ENCODE results near the gene APOO.
"Not testable (repeated sequence)": the region's sequence is repeated elsewhere in the genome, so short reads cannot be mapped to it uniquely, and the experiment has no call there.

The APOO gene

GRCh38 chrX:23904096-23904495 lies 3.6 kb downstream of the APOO start:
- Histone ChIP-seq H3K9ac (ENCODE audit: low read length) (no peak overlapping the region), H3K9me3 (ENCODE audit: control insufficient read depth, insufficient read depth, low read depth, low read length) (no peaks in the 10 kb centered on the region), H3K4me1 (ENCODE audit: control insufficient read depth, insufficient read depth, low read length) (peaks cover 47% of the 10 kb centered on the region), H3K4me3 (ENCODE audit: low read depth, low read length) (no peak overlapping the region), H3K27ac (ENCODE audit: low read depth, low read length) (no peak overlapping the region), H3K27me3 (ENCODE audit: control insufficient read depth, insufficient read depth, low read length) (no peaks in the 10 kb centered on the region), H3K36me3 (ENCODE audit: control insufficient read depth, insufficient read depth, low read length) (no peaks in the 10 kb centered on the region)

DNA sequence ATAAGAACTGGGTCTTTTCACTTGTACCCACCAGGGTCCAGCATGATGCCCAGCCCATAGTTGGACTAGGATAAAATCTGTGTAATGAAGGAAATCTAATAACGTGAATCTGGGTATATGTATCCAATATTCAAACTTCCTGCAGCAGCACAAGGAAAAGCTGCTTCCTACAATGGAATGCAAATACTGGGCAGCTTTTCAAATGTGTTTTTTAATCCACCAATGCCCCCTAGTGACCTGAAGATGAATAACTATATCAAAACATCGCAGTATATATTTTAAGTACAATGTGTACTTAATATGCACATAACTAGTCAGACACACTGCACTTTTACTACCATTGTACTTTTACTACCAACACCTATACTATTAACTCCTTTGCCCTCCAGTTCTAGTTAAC lies 5.3 kb downstream of the APOO start:
- no peak overlapping the region for H3K9ac ChIP-seq (ENCODE audit: low read length)
- no peak overlapping the region for H3K4me3 ChIP-seq (ENCODE audit: low read depth, low read length)
- H3K27me3 ChIP-seq (ENCODE audit: control insufficient read depth, insufficient read depth, low read length) = no peaks in the 10 kb centered on the region
- peaks cover 45% of the 10 kb centered on the region for H3K4me1 ChIP-seq (ENCODE audit: control insufficient read depth, insufficient read depth, low read length)
- H3K27ac ChIP-seq (ENCODE audit: low read depth, low read length) = no peak overlapping the region
- no peaks in the 10 kb centered on the region for H3K36me3 ChIP-seq (ENCODE audit: control insufficient read depth, insufficient read depth, low read length)
- no peaks in the 10 kb centered on the region for H3K9me3 ChIP-seq (ENCODE audit: control insufficient read depth, insufficient read depth, low read depth, low read length)

DNA sequence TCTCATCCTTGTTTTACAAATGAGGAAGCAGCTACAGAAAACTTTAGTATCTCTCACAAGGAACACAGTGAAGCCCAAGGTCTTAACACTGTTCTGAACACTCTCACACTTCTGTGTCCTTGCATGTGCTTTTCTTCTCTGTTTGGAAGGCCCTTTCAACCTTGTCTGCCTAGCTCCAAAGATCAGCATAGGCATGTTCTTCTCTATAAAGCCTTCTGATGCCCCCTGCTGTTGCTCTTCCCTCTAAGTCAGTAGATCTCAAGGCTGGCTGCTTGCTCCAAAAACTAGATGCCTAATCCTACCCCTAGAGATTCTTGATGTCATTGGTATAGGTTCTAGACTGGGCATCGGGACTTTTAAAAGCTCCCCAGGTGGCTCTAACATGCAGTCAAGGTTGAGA lies 5.9 kb downstream of the APOO start:
- Histone ChIP-seq H3K4me3 (ENCODE audit: low read depth, low read length) (no peak overlapping the region), H3K4me1 (ENCODE audit: control insufficient read depth, insufficient read depth, low read length) (peaks cover 45% of the 10 kb centered on the region), H3K9ac (ENCODE audit: low read length) (no peak overlapping the region), H3K27me3 (ENCODE audit: control insufficient read depth, insufficient read depth, low read length) (no peaks in the 10 kb centered on the region), H3K36me3 (ENCODE audit: control insufficient read depth, insufficient read depth, low read length) (no peaks in the 10 kb centered on the region), H3K9me3 (ENCODE audit: control insufficient read depth, insufficient read depth, low read depth, low read length) (no peaks in the 10 kb centered on the region), H3K27ac (ENCODE audit: low read depth, low read length) (no peak overlapping the region)

- no peak overlapping the region for H3K9ac ChIP-seq (ENCODE audit: low read length)
- no peak overlapping the region for H3K4me3 ChIP-seq (ENCODE audit: low read depth, low read length)
- no peaks in the 10 kb centered on the region for H3K9me3 ChIP-seq (ENCODE audit: control insufficient read depth, insufficient read depth, low read depth, low read length)
- H3K27me3 ChIP-seq (ENCODE audit: control insufficient read depth, insufficient read depth, low read length) = no peaks in the 10 kb centered on the region
- peaks cover 38% of the 10 kb centered on the region for H3K4me1 ChIP-seq (ENCODE audit: control insufficient read depth, insufficient read depth, low read length)
- no peak overlapping the region for H3K27ac ChIP-seq (ENCODE audit: low read depth, low read length)
- no peaks in the 10 kb centered on the region for H3K36me3 ChIP-seq (ENCODE audit: control insufficient read depth, insufficient read depth, low read length)
Observed at GRCh38 chrX:23901060-23901459, 6.7 kb downstream of the APOO start.

GRCh38 chrX:23900220-23900797 lies 7.4 kb downstream of the APOO start:
- Histone ChIP-seq H3K4me1 (ENCODE audit: control insufficient read depth, insufficient read depth, low read length) (peaks cover 35% of the 10 kb centered on the region), H3K27me3 (ENCODE audit: control insufficient read depth, insufficient read depth, low read length) (no peaks in the 10 kb centered on the region), H3K27ac (ENCODE audit: low read depth, low read length) (no peak overlapping the region), H3K36me3 (ENCODE audit: control insufficient read depth, insufficient read depth, low read length) (no peaks in the 10 kb centered on the region), H3K4me3 (ENCODE audit: low read depth, low read length) (no peak overlapping the region), H3K9ac (ENCODE audit: low read length) (no peak overlapping the region), H3K9me3 (ENCODE audit: control insufficient read depth, insufficient read depth, low read depth, low read length) (no peaks in the 10 kb centered on the region)

GRCh38 chrX:23898412-23898959 lies 9.3 kb downstream of the APOO start:
- no peak overlapping the region for H3K4me3 ChIP-seq (ENCODE audit: low read depth, low read length)
- H3K4me1 ChIP-seq (ENCODE audit: control insufficient read depth, insufficient read depth, low read length) = peaks cover 35% of the 10 kb centered on the region
- H3K27ac ChIP-seq (ENCODE audit: low read depth, low read length) = no peak overlapping the region
- no peak overlapping the region for H3K9ac ChIP-seq (ENCODE audit: low read length)
- H3K27me3 ChIP-seq (ENCODE audit: control insufficient read depth, insufficient read depth, low read length) = no peaks in the 10 kb centered on the region
- no peaks in the 10 kb centered on the region for H3K9me3 ChIP-seq (ENCODE audit: control insufficient read depth, insufficient read depth, low read depth, low read length)
- no peaks in the 10 kb centered on the region for H3K36me3 ChIP-seq (ENCODE audit: control insufficient read depth, insufficient read depth, low read length)

GRCh38 chrX:23896981-23897380 lies 10.8 kb downstream of the APOO start:
- H3K9ac ChIP-seq (ENCODE audit: low read length) = no peak overlapping the region
- H3K27ac ChIP-seq (ENCODE audit: low read depth, low read length) = 0 out of 2 replicates have a peak overlapping the region, but pooled peaks have one; percentile 35
- H3K4me3 ChIP-seq (ENCODE audit: low read depth, low read length) = no peak overlapping the region
- H3K27me3 ChIP-seq (ENCODE audit: control insufficient read depth, insufficient read depth, low read length) = no peaks in the 10 kb centered on the region
- H3K36me3 ChIP-seq (ENCODE audit: control insufficient read depth, insufficient read depth, low read length) = no peaks in the 10 kb centered on the region; the same call in 1 of the 2 replicates
- H3K4me1 ChIP-seq (ENCODE audit: control insufficient read depth, insufficient read depth, low read length) = peaks cover 31% of the 10 kb centered on the region
- no peaks in the 10 kb centered on the region for H3K9me3 ChIP-seq (ENCODE audit: control insufficient read depth, insufficient read depth, low read depth, low read length)

- not testable (repeated sequence) for H3K4me3 ChIP-seq (ENCODE audit: low read depth, low read length); H3K27ac ChIP-seq (ENCODE audit: low read depth, low read length)
Observed at GRCh38 chrX:23896539-23896938, 11.2 kb downstream of the APOO start.

DNA sequence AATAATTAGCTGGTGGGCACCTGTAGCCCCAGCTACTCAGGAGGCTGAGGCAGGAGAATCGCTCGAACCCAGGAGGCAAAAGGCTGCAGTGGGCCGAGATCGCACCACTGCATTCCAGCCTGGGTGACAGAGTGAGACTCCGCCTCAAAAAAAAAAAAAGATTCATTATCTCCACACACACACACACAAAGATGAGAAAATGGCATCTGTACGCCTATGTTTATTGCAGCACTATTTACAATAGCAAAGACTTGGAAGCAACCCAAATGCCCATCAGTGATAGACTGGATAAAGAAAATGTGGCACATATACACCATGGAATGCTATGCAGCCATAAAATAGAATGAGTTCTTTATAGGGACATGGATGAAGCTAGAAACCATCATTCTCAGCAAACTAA lies 12.7 kb downstream of the APOO start:
- H3K36me3 ChIP-seq (ENCODE audit: control insufficient read depth, insufficient read depth, low read length); H3K27me3 ChIP-seq (ENCODE audit: control insufficient read depth, insufficient read depth, low read length); H3K9ac ChIP-seq (ENCODE audit: low read length); H3K4me3 ChIP-seq (ENCODE audit: low read depth, low read length); H3K27ac ChIP-seq (ENCODE audit: low read depth, low read length); H3K9me3 ChIP-seq (ENCODE audit: control insufficient read depth, insufficient read depth, low read depth, low read length): not testable (repeated sequence)
- peaks cover 11% of the 10 kb centered on the region for H3K4me1 ChIP-seq (ENCODE audit: control insufficient read depth, insufficient read depth, low read length)

More at GRCh38 chrX:23896539-23896938, 11.2 kb downstream of the APOO start:
- not testable (repeated sequence) for H3K9ac ChIP-seq (ENCODE audit: low read length); H3K27me3 ChIP-seq (ENCODE audit: control insufficient read depth, insufficient read depth, low read length); H3K36me3 ChIP-seq (ENCODE audit: control insufficient read depth, insufficient read depth, low read length); H3K9me3 ChIP-seq (ENCODE audit: control insufficient read depth, insufficient read depth, low read depth, low read length)
- H3K4me1 ChIP-seq (ENCODE audit: control insufficient read depth, insufficient read depth, low read length) = peaks cover 26% of the 10 kb centered on the region

DNA sequence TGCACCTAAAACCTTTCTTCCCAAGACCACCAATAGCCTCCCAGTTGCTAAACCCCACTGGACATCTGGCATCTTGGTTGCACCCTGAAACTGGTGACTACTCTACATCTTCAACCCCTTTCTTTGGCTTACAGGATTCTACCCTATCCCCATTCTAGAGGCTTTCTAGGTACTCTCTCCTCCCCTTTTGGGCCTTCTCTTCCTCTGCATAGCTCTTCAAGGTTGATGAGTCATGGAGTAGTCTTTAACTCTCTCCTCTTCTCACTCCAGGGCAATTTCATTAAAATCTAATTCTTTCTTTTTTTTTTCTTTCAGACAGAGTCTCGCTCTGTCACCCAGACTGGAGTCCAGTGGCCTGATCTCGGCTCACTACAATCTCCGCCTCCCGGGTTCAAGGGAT lies 16.8 kb downstream of the APOO start:
- Histone ChIP-seq H3K36me3 (ENCODE audit: control insufficient read depth, insufficient read depth, low read length) (no peaks in the 10 kb centered on the region; the same call in 1 of the 2 replicates), H3K4me1 (ENCODE audit: control insufficient read depth, insufficient read depth, low read length) (peaks cover 5% of the 10 kb centered on the region; the same call in 1 of the 2 replicates), H3K9ac (ENCODE audit: low read length) (no peak overlapping the region), H3K27me3 (ENCODE audit: control insufficient read depth, insufficient read depth, low read length) (no peaks in the 10 kb centered on the region; the same call in 1 of the 2 replicates), H3K27ac (ENCODE audit: low read depth, low read length) (no peak overlapping the region), H3K9me3 (ENCODE audit: control insufficient read depth, insufficient read depth, low read depth, low read length) (no peaks in the 10 kb centered on the region), H3K4me3 (ENCODE audit: low read depth, low read length) (no peak overlapping the region)

DNA sequence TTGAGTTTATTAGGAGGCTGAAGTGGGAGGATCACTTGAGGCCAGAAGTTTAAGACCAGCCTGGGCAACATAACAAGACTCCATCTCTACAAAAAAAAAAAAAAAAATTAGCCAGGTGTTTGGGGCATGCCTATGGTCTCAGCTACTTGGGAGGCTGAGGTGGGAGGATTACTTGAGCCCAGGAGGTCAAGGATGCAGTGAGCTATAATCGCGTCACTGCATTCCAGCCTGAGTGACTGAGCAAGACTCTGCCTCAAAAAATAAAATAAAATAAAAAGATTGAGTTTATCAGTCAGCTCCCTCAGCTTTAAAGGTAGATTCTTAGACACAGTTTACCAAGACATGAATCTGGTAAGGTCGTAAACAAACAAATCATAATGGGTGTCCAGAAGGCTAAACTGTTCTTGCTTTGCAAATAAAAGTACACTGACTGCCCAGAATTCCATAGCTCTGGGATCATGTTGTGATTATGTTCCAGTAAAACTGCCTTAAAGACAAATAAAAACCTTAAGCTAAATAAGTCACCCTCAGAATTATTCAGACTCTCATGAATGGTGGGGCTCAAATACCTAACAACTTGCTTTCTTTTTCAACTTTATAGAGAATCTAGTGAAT lies 18.7 kb downstream of the APOO start:
- no peaks in the 10 kb centered on the region for H3K9me3 ChIP-seq (ENCODE audit: control insufficient read depth, insufficient read depth, low read depth, low read length)
- no peaks in the 10 kb centered on the region; the same call in 1 of the 2 replicates for H3K27me3 ChIP-seq (ENCODE audit: control insufficient read depth, insufficient read depth, low read length)
- H3K36me3 ChIP-seq (ENCODE audit: control insufficient read depth, insufficient read depth, low read length) = no peaks in the 10 kb centered on the region; the same call in 1 of the 2 replicates
- H3K4me3 ChIP-seq (ENCODE audit: low read depth, low read length) = no peak overlapping the region
- H3K4me1 ChIP-seq (ENCODE audit: control insufficient read depth, insufficient read depth, low read length) = peaks cover 19% of the 10 kb centered on the region
- no peak overlapping the region for H3K27ac ChIP-seq (ENCODE audit: low read depth, low read length)
- H3K9ac ChIP-seq (ENCODE audit: low read length) = no peak overlapping the region
